Skeletal muscle satellite cell (primary cell): ENCODE measurements around the gene RAB15. TPM values are rescaled to one million over a fixed set of nuclear protein-coding genes. Genes with fewer than 3 reads are reported as not detected.

ENCODE experiments used
- H3K27me3 ChIP-seq: 2 replicates; pipeline ENCODE4 v1.7.0; 2013; ENCODE audit warnings: low read length; ENCODE audit not compliant: control insufficient read depth, insufficient read depth
- H3K36me3 ChIP-seq: 2 replicates; pipeline ENCODE4 v1.7.0; 2013; ENCODE audit warnings: mild to moderate bottlenecking, control low read depth, low read length; ENCODE audit not compliant: insufficient read depth
- H3K4me1 ChIP-seq: 2 replicates; pipeline ENCODE4 v1.7.0; 2013; ENCODE audit warnings: low read length; ENCODE audit not compliant: control insufficient read depth, insufficient read depth
- H3K4me2 ChIP-seq: 2 replicates; pipeline ENCODE4 v1.7.0; 2013; ENCODE audit warnings: mild to moderate bottlenecking, low read length
- H3K4me3 ChIP-seq: 2 replicates; pipeline ENCODE4 v1.7.0; 2013; ENCODE audit warnings: low read length
- H3K9ac ChIP-seq: 2 replicates; pipeline ENCODE4 v1.7.0; 2013; ENCODE audit warnings: mild to moderate bottlenecking, low read depth, low read length, moderate library complexity
- H3K9me3 ChIP-seq: replicated peaks from 2 replicates; pipeline ENCODE4 v1.7.0; 2013; ENCODE audit warnings: mild to moderate bottlenecking, control low read depth, low read length
- total RNA-seq: library from RNA; depleted of rRNA; stranded (reverse); fragments of >200 nt; gene quantifications from 2 replicates; pipeline ENCODE4 v1.2.3, GENCODE V29; 2012; rRNA removed

Gene RAB15
- total RNA-seq, result 2.8 and 6.3 TPM in 2 replicates

- Histone ChIP-seq H3K4me3 (peak within 1 kb of the TSS; percentile 87), H3K9me3 (no peaks in the 10 kb centered on the region), H3K4me1 (peaks cover 11% of the 10 kb centered on the region), H3K27me3 (peaks cover 5% of the 10 kb centered on the region), H3K36me3 (no peaks in the 10 kb centered on the region), H3K9ac (peak within 1 kb of the TSS; percentile 82), H3K4me2 (peak within 1 kb of the TSS; percentile 96)
Measured at GRCh38 chr14:64971943-64972791, at the start of gene RAB15. RAB15 (minus strand) TSS chr14:64972336; CDS start chr14:64972076, 260 bp downstream.

- Histone ChIP-seq H3K36me3 (peaks cover 11% of the 10 kb centered on the region), H3K9me3 (no peaks in the 10 kb centered on the region), H3K4me1 (peaks cover 4% of the 10 kb centered on the region), H3K4me3 (no peak overlapping the region), H3K27me3 (no peaks in the 10 kb centered on the region), H3K9ac (no peak overlapping the region), H3K4me2 (no peak overlapping the region)
Measured at GRCh38 chr14:65019944-65020566, 47.9 kb upstream of the RAB15 start.

- Histone ChIP-seq H3K27me3 (no peaks in the 10 kb centered on the region), H3K4me2 (no peak overlapping the region), H3K9me3 (no peaks in the 10 kb centered on the region), H3K4me1 (peaks cover 4% of the 10 kb centered on the region), H3K9ac (no peak overlapping the region), H3K4me3 (no peak overlapping the region), H3K36me3 (peaks cover 17% of the 10 kb centered on the region)
Measured at GRCh38 chr14:65016471-65016870, 44.3 kb upstream of the RAB15 start.

GRCh38 chr14:65015391-65015790 lies 43.3 kb upstream of the RAB15 start:
- no peaks in the 10 kb centered on the region for H3K27me3 ChIP-seq
- H3K9me3 ChIP-seq, result no peaks in the 10 kb centered on the region
- peaks cover 18% of the 10 kb centered on the region for H3K36me3 ChIP-seq
- H3K4me1 ChIP-seq, result peaks cover 4% of the 10 kb centered on the region
- H3K4me3 ChIP-seq, result no peak overlapping the region
- no peak overlapping the region for H3K4me2 ChIP-seq
- H3K9ac ChIP-seq, result no peak overlapping the region

GRCh38 chr14:65012353-65012752 lies 40.2 kb upstream of the RAB15 start:
- Histone ChIP-seq H3K27me3 (no peaks in the 10 kb centered on the region), H3K9ac (no peak overlapping the region), H3K9me3 (no peaks in the 10 kb centered on the region), H3K36me3 (peaks cover 25% of the 10 kb centered on the region), H3K4me3 (no peak overlapping the region), H3K4me2 (no peak overlapping the region), H3K4me1 (no peaks in the 10 kb centered on the region)

- Histone ChIP-seq H3K27me3 (no peaks in the 10 kb centered on the region), H3K9ac (no peak overlapping the region), H3K9me3 (no peaks in the 10 kb centered on the region), H3K4me1 (peaks cover 5% of the 10 kb centered on the region), H3K4me2 (no peak overlapping the region), H3K4me3 (no peak overlapping the region), H3K36me3 (peaks cover 25% of the 10 kb centered on the region)
Measured at GRCh38 chr14:65011538-65011937, 39.4 kb upstream of the RAB15 start.

- Histone ChIP-seq H3K4me2 (no peak overlapping the region), H3K36me3 (peaks cover 16% of the 10 kb centered on the region), H3K9me3 (no peaks in the 10 kb centered on the region), H3K4me1 (peaks cover 14% of the 10 kb centered on the region), H3K27me3 (no peaks in the 10 kb centered on the region), H3K4me3 (no peak overlapping the region), H3K9ac (no peak overlapping the region)
Measured at GRCh38 chr14:65010211-65010931, 38.2 kb upstream of the RAB15 start.

GRCh38 chr14:65007202-65007601 lies 35.1 kb upstream of the RAB15 start:
- H3K4me3 ChIP-seq, result no peak overlapping the region
- no peak overlapping the region for H3K4me2 ChIP-seq
- H3K4me1 ChIP-seq, result peaks cover 28% of the 10 kb centered on the region
- no peak overlapping the region for H3K9ac ChIP-seq
- H3K36me3 ChIP-seq, result peaks cover 11% of the 10 kb centered on the region
- H3K27me3 ChIP-seq, result no peaks in the 10 kb centered on the region
- no peaks in the 10 kb centered on the region for H3K9me3 ChIP-seq

GRCh38 chr14:65006261-65006721 lies 34.2 kb upstream of the RAB15 start:
- Histone ChIP-seq H3K9me3 (no peaks in the 10 kb centered on the region), H3K36me3 (peaks cover 9% of the 10 kb centered on the region), H3K27me3 (no peaks in the 10 kb centered on the region), H3K4me2 (peak overlapping the region; percentile 6), H3K4me3 (no peak overlapping the region), H3K9ac (no peak overlapping the region), H3K4me1 (peaks cover 29% of the 10 kb centered on the region)

- H3K4me2 ChIP-seq, result peak overlapping the region; percentile 40
- no peak overlapping the region for H3K4me3 ChIP-seq
- H3K9ac ChIP-seq, result peak overlapping the region; percentile 50
- no peaks in the 10 kb centered on the region for H3K27me3 ChIP-seq
- H3K36me3 ChIP-seq, result no peaks in the 10 kb centered on the region
- H3K9me3 ChIP-seq, result no peaks in the 10 kb centered on the region
- H3K4me1 ChIP-seq, result peaks cover 42% of the 10 kb centered on the region
Measured at GRCh38 chr14:65003394-65003793, 31.3 kb upstream of the RAB15 start.

- H3K36me3 ChIP-seq, result no peaks in the 10 kb centered on the region
- peak overlapping the region; percentile 40 for H3K4me2 ChIP-seq
- no peaks in the 10 kb centered on the region for H3K27me3 ChIP-seq
- peak overlapping the region; percentile 45 for H3K4me3 ChIP-seq
- peaks cover 45% of the 10 kb centered on the region for H3K4me1 ChIP-seq
- no peaks in the 10 kb centered on the region for H3K9me3 ChIP-seq
- H3K9ac ChIP-seq, result peak overlapping the region; percentile 50
Measured at GRCh38 chr14:65002586-65003210, 30.6 kb upstream of the RAB15 start.
